ENCODE data around the gene TASP1. TPM values are rescaled to one million over a fixed set of nuclear protein-coding genes. Genes with fewer than 3 reads are reported as not detected.

Gene TASP1
- total and polyA plus RNA-seq, 3 experiments from 2014 or later: 11.8 to 14.4 (median 13.5) TPM

- Histone ChIP-seq H3K27me3 (ENCODE audit: insufficient read depth, low read length, poor library complexity, severe bottlenecking) (no peaks in the 10 kb centered on the region), H3K9me3 (ENCODE audit: low read length) (no peaks in the 10 kb centered on the region), H3K36me3 (ENCODE audit: insufficient read depth, low read length) (no peaks in the 10 kb centered on the region), H3K4me1 (ENCODE audit: insufficient read depth, low read length) (no peaks in the 10 kb centered on the region), H3K4me3 (ENCODE audit: low read length) (no peak overlapping the region), H3K27ac (ENCODE audit: low read depth, low read length) (no peak overlapping the region)
- DNase-seq: no peak
- CTCF ChIA-PET: no interaction called here
- Mint-ChIP-seq H3K4me1 (no peaks in the 10 kb centered on the region), H3K27ac (no peak overlapping the region), H3K9me3 (peaks cover 0 to 9% (median 0%) of the 10 kb centered on the region in 5 donors), H3K4me3 (no peak overlapping the region), H3K36me3 (peaks cover 0 to 9% (median 0%) of the 10 kb centered on the region in 3 donors), H3K27me3 (peaks cover 0 to 3% of the 10 kb centered on the region in 2 donors)
- POLR2A ChIA-PET: no interaction called here
Measured at GRCh38 chr20:13340088-13340487, 298.6 kb downstream of the TASP1 start.

Other genes with a start within 250 kb of the TASP1 start
- 10 to 100 TPM; 25.6 to 27.1 TPM for gene ESF1, start 146.0 kb upstream of the TASP1 start, total RNA-seq
- gene ESF1, start 146.0 kb upstream of the TASP1 start, polyA plus RNA-seq: 7.5 TPM
- 10 to 100 TPM; 31.0 to 31.9 TPM for gene NDUFAF5, start 146.1 kb upstream of the TASP1 start, total RNA-seq
- gene NDUFAF5, start 146.1 kb upstream of the TASP1 start, polyA plus RNA-seq: 9.4 TPM

All from CD8-positive, alpha-beta memory T cell (primary cell).